Liver (tissue), 3 donors: ENCODE data around the gene AKR1D1.

Source experiments
- GABPA ChIP-seq, 2 donors: IDR thresholded peaks in 1 of 2; conservative IDR thresholded peaks in 1 of 2; 2 replicates each; pipeline ENCODE4 v1.6.1; 2016; ENCODE audit warnings: antibody characterized with exemption in 2 of 2, mild to moderate bottlenecking in 1 of 2, moderate library complexity in 1 of 2
- TF ChIP-seq, protein P1 (sequence below): fragments of 150-350 bp; IDR thresholded peaks from 2 replicates; pipeline ENCODE4 v1.5.1; 2017; ENCODE audit warnings: improper control_type of control experiment, low read depth, low read length; ENCODE audit not compliant: missing input control
- donor health status: healthy.
- donor health status: healthy.

DNA sequence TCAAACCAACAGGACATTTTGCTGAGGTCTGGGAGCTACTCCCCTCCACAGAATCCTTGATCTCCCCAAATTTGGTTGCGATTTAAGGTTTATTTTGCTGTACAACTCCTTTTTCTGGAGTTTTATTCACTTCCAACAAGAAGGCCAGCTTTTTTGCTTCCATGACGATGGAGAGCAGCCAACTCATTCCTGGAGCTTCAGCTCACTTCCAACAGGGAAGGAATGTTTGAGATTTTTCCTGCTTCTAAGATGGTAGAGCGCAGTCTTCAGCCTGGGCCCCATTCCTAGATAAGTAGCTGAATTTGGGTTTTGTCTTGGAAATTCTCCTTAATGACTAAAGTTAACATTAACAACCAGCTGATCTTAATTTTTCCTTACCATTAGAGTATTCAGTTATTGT is 43.5 kb upstream of the AKR1D1 start:
- TF ChIP-seq, protein P1, sequence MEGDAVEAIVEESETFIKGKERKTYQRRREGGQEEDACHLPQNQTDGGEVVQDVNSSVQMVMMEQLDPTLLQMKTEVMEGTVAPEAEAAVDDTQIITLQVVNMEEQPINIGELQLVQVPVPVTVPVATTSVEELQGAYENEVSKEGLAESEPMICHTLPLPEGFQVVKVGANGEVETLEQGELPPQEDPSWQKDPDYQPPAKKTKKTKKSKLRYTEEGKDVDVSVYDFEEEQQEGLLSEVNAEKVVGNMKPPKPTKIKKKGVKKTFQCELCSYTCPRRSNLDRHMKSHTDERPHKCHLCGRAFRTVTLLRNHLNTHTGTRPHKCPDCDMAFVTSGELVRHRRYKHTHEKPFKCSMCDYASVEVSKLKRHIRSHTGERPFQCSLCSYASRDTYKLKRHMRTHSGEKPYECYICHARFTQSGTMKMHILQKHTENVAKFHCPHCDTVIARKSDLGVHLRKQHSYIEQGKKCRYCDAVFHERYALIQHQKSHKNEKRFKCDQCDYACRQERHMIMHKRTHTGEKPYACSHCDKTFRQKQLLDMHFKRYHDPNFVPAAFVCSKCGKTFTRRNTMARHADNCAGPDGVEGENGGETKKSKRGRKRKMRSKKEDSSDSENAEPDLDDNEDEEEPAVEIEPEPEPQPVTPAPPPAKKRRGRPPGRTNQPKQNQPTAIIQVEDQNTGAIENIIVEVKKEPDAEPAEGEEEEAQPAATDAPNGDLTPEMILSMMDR = no peak
- TF ChIP-seq GABPA (IDR thresholded peaks at IDR 0.05 in 1 of 2, conservative IDR thresholded peaks at IDR 0.05 in 1 of 2) = no peak
